Lung (tissue), 12 donors: Measurements from ENCODE around the gene GRIN3B. TPM values are rescaled to one million over a fixed set of nuclear protein-coding genes. Genes with fewer than 3 reads are reported as not detected.

ENCODE experiments used
- ATAC-seq: fragments of 200-7000 bp; cut with Tn5 transposase; one replicate; pipeline ENCODE4 v1.9.1; 2020; ENCODE audit warnings: moderate number of reproducible peaks; ENCODE audit not compliant: insufficient read depth, low FRiP score
- DNase-seq, 3 donors: peaks; one replicate each; pipeline ENCODE4 v3.0.0-alpha.2; 2013 to 2017
- H3K27ac ChIP-seq, 2 donors: one replicate each; pipeline ENCODE4 v1.5.1; 2013; ENCODE audit warnings: mild to moderate bottlenecking in 2 of 2, moderate library complexity in 2 of 2, control low read depth in 1 of 2, inconsistent platforms in 1 of 2, low read depth in 1 of 2, low read length in 1 of 2
- H3K27me3 ChIP-seq, 3 donors: one replicate each; pipeline ENCODE4 v1.5.1; 2013; ENCODE audit warnings: low read length in 2 of 3; ENCODE audit not compliant: control insufficient read depth in 3 of 3, insufficient read depth in 3 of 3
- H3K36me3 ChIP-seq, 4 donors: one replicate each; pipeline ENCODE4 v1.5.1; 2013; ENCODE audit warnings: low read length in 4 of 4, mild to moderate bottlenecking in 1 of 4, moderate library complexity in 1 of 4; ENCODE audit not compliant: control insufficient read depth in 4 of 4, insufficient read depth in 4 of 4
- H3K4me1 ChIP-seq, 5 donors: one replicate each; pipeline ENCODE4 v1.5.1; 2013; ENCODE audit warnings: low read length in 5 of 5, mild to moderate bottlenecking in 2 of 5, moderate library complexity in 1 of 5; ENCODE audit not compliant: control insufficient read depth in 5 of 5, insufficient read depth in 5 of 5
- H3K4me3 ChIP-seq: one replicate; pipeline ENCODE4 v1.5.1; 2013; ENCODE audit warnings: mild to moderate bottlenecking, control low read depth, moderate library complexity
- H3K9ac ChIP-seq, 2 donors: one replicate each; pipeline ENCODE4 v1.5.1; 2013; ENCODE audit warnings: low read length in 2 of 2, control low read depth in 1 of 2; ENCODE audit not compliant: insufficient read depth in 1 of 2
- H3K9me3 ChIP-seq, 4 donors: one replicate each; pipeline ENCODE4 v1.5.1; 2013; ENCODE audit warnings: low read length in 3 of 4, mild to moderate bottlenecking in 1 of 4, moderate library complexity in 1 of 4; ENCODE audit not compliant: control insufficient read depth in 4 of 4, insufficient read depth in 3 of 4
- WGBS, 2 donors: extraction: QIAGEN DNeasy Blood & Tissue Kit; methylation state at CpG; one replicate each; pipeline ENCODE4 v1.1.7; 2013; 5-methylcytosine and 5-hydroxymethylcytosine counted together
- polyA plus RNA-seq, 2 donors: library from polyadenylated mRNA; stranded (reverse); fragments of 200-250 nt; gene quantifications; one replicate each; pipeline ENCODE4 v1.2.1, GENCODE V29; 2013
- total RNA-seq, 2 donors: library from RNA; depleted of rRNA in 1 of 2; stranded (reverse); fragments of >200 nt in 1 of 2; gene quantifications; one replicate each; pipeline ENCODE4 v1.2.1, GENCODE V29; 2014 to 2021
- TF ChIP-seq, protein P1 (sequence below): IDR thresholded peaks from 2 replicates; pipeline ENCODE4 v1.5.1; 2012; ENCODE audit warnings: mild to moderate bottlenecking; ENCODE audit errors: control extremely low read depth, extremely low read depth
- donor health status: control.
- donor health status: control.
- donor health status: Bipolar disorder and iron deficiency.
- donor health status: healthy.
- donor health status: DM: yes; HTN: yes; CAD: no.

The GRIN3B gene
- total and polyA plus RNA-seq, 4 donors = 1.3 to 11.6 (median 2.4) TPM

DNA sequence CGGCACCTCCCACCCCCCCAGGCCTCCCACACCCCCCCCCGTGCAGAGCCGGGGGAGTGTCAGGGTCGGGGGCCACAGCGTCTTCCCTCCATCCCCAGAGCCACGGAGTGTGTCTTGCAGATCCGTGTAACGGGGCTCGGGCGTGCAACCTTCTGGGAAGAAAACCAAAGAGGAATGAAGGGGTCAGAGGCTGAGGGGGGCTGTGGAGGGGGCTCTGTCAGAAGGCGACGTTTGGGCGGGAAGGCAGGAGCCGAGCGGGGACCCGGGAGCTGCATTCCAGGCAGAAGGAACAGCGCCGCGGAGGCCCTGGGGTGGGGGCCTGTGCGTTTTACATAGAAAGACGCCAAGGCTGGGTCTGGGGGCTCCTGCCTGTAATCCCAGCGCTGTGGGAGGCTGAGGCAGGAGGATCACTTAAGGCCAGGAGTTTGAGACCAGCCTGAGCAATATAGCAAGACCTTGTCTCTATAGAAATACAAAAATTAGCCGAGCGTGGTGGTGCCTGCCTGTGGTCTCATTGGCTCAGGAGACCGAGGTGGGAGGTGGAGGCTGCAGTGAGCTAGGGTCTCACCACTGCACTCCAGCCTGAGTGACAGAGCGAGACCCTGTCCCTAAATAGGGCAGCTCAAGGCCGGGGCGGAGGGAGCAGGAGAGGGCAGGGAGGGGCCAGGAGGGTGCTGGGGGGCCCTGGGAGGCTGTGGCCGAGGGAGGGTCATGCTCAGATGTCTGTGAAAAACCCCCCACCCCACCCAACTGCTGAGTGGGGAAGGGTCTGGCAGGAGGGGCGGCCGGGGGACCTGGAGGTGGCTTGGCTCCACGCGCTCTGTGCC, 46.6 kb upstream of the GRIN3B start:
- DNase-seq (peak; percentile 59 to 70 (median 65)), ATAC-seq (no peak)
- WGBS, 2 donors = 42 to 44% methylated on average over 32 to 33 of the region's 33 CpGs
- no peaks in the 10 kb centered on the region for H3K9me3 ChIP-seq
- peaks cover 0 to 40% (median 10%) of the 10 kb centered on the region in 5 donors for H3K4me1 ChIP-seq
- H3K4me3 ChIP-seq = no peak overlapping the region
- TF ChIP-seq, protein P1, sequence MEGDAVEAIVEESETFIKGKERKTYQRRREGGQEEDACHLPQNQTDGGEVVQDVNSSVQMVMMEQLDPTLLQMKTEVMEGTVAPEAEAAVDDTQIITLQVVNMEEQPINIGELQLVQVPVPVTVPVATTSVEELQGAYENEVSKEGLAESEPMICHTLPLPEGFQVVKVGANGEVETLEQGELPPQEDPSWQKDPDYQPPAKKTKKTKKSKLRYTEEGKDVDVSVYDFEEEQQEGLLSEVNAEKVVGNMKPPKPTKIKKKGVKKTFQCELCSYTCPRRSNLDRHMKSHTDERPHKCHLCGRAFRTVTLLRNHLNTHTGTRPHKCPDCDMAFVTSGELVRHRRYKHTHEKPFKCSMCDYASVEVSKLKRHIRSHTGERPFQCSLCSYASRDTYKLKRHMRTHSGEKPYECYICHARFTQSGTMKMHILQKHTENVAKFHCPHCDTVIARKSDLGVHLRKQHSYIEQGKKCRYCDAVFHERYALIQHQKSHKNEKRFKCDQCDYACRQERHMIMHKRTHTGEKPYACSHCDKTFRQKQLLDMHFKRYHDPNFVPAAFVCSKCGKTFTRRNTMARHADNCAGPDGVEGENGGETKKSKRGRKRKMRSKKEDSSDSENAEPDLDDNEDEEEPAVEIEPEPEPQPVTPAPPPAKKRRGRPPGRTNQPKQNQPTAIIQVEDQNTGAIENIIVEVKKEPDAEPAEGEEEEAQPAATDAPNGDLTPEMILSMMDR = no peak
- H3K36me3 ChIP-seq = no peaks in the 10 kb centered on the region
- H3K27ac ChIP-seq = no peak overlapping the region
- no peak overlapping the region for H3K9ac ChIP-seq
- H3K27me3 ChIP-seq = no peaks in the 10 kb centered on the region

DNA sequence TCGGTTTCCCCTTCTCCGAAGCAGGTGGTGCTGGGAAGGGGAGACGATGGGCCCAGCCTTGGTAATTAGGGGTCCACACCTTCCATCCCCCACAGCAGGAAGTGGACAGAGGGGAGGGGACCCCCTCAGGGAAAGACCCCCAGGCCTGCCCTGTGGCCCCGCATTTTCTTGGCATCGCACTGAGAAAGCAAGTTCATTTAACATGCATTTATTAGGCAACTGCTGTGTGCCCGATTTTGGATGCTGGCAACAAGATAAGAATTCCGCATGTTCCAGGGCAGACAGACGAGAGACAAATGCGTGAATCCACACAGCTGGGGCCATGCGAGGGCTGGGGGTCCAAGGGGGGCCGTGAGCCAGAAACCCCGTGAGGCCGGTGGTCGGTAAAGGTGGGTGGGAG, 45.9 kb upstream of the GRIN3B start:
- ATAC-seq (no peak), DNase-seq (no peak)
- Histone ChIP-seq H3K4me1 (peaks cover 0 to 40% (median 10%) of the 10 kb centered on the region in 5 donors), H3K9ac (no peak overlapping the region), H3K9me3 (no peaks in the 10 kb centered on the region), H3K27me3 (no peaks in the 10 kb centered on the region), H3K36me3 (peaks cover 0 to 3% (median 0%) of the 10 kb centered on the region in 4 donors), H3K27ac (no peak overlapping the region), H3K4me3 (no peak overlapping the region)
- 89 to 90% methylated on average over 14 of the region's 14 CpGs for WGBS, 2 donors
- TF ChIP-seq, protein P1 = no peak

DNA sequence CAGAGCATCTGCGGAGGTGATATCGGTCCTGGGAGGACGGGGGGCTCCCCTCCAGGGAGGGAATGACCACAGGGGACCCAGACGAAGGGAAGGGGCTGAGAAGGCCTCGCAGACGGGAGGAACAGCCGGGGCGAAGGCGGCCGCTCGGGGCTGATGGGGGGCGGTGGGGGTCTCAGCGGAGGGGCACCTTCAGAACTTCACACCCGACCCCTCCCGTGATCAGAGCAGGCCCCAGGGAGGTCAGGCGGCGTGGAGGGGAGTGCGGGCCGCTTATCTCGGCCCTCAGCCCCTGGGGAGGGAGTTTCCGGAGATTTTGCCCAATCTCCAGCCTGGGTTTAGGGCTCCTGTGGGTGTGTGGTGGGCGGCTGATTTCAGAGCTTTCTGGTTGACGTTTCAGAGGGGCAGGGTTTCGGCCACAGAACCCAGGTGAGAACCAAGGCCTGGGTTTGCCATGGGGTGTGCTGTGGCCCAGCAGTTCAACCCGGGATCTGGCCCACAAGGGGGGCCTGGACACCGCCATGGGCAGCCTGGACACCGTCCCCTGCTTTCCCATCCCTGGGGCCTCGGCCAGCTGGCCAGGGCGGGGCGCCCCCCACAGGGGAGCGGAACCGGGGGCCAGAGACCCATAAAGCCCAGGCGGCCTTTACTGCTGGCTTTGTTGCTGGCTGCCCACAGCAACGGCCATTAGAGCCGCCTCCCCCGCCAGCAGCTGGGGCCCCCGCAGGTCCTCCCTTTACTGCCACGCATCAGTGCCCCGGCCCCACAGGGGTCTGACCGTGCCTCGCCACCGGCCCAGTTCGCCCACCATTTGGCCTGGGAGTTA, 45.3 kb upstream of the GRIN3B start:
- 89 to 92% methylated on average over 43 of the region's 43 CpGs for WGBS, 2 donors
- Histone ChIP-seq H3K4me1 (peaks cover 0 to 40% (median 10%) of the 10 kb centered on the region in 5 donors), H3K9ac (no peak overlapping the region), H3K27me3 (no peaks in the 10 kb centered on the region), H3K27ac (no peak overlapping the region), H3K9me3 (no peaks in the 10 kb centered on the region), H3K4me3 (no peak overlapping the region), H3K36me3 (peaks cover 0 to 3% (median under 1%) of the 10 kb centered on the region in 4 donors)
- DNase-seq (peak in 1 of 3 donors; percentile 16), ATAC-seq (no peak)
- TF ChIP-seq, protein P1 = no peak
